HepG2 (cell line): ENCODE results near the gene SDK1. TPM values are rescaled to one million over a fixed set of nuclear protein-coding genes. Genes with fewer than 3 reads are reported as not detected.

ENCODE experiments used
- ATAC-seq: fragments of 200-7000 bp; cut with Tn5 transposase; 3 replicates; pipeline ENCODE4 v1.9.1; 2020; ENCODE audit warnings: mild to moderate bottlenecking, moderate library complexity
- BruUV-seq: library from RNA; stranded (reverse); fragments of 400-500 nt; replicated peaks from 2 replicates; lab custom pipeline; 2021; lab: Mats Ljungman, UMichigan
- CTCF ChIA-PET: fragments of 300-600 bp; formaldehyde crosslinking; extraction: SDS; loops from one replicate; lab custom pipeline; 2021; ENCODE audit warnings: low total read pairs, inconsistent platforms, low intra/inter-chr PET ratio; lab: Yijun Ruan, JAX
- POLR2A ChIA-PET: fragments of 350-600 bp; sonication (Branson Sonifier 250); formaldehyde crosslinking; loops from one replicate; lab custom pipeline; 2020; ENCODE audit warnings: antibody characterized with exemption, inconsistent platforms; lab: Yijun Ruan, JAX
- DNase-seq: peaks from one replicate; pipeline ENCODE4 v3.0.0-alpha.2; 2015; ENCODE audit warnings: low spot score
- FAIRE-seq: peaks from 3 replicates; lab custom pipeline; 2011; peaks lifted over from hg19 to GRCh38; lab: Jason Lieb, UNC
- H2AFZ ChIP-seq: one replicate; pipeline ENCODE4 v1.6.1; 2011; ENCODE audit warnings: low read length, inconsistent platforms
- H3K27ac ChIP-seq: fragments of 300-600 bp; 3 replicates; pipeline ENCODE4 v1.8.0; 2011; ENCODE audit warnings: mixed run types, mild to moderate bottlenecking, mixed read lengths, low read length, inconsistent platforms; ENCODE audit not compliant: insufficient read depth; ENCODE audit errors: extremely low read length
- H3K27me3 ChIP-seq, 2 experiments: fragments of 200-600 bp in 1 of 2; 2 replicates in 1 of 2; 3 replicates in 1 of 2; pipeline versions ENCODE4 v1.6.0 to v1.8.0; 2011; ENCODE audit warnings: low read length in 2 of 2, mild to moderate bottlenecking in 2 of 2, moderate library complexity in 2 of 2, inconsistent platforms in 1 of 2; ENCODE audit not compliant: insufficient read depth in 2 of 2, control insufficient read depth in 1 of 2
- H3K36me3 ChIP-seq, 2 experiments: fragments of 200-600 bp in 1 of 2; replicated peaks in 1 of 2; 2 replicates in 1 of 2; 3 replicates in 1 of 2; pipeline versions ENCODE4 v1.5.1 to v1.8.0; 2011; ENCODE audit warnings: low read length in 2 of 2, inconsistent platforms in 1 of 2; ENCODE audit not compliant: insufficient read depth in 2 of 2, control insufficient read depth in 1 of 2
- H3K4me1 ChIP-seq: 2 replicates; pipeline ENCODE4 v1.5.1; 2012; ENCODE audit warnings: low read length, inconsistent platforms; ENCODE audit not compliant: insufficient read depth
- H3K4me2 ChIP-seq: 2 replicates; pipeline ENCODE4 v1.6.0; 2011; ENCODE audit warnings: low read depth, low read length, inconsistent platforms
- H3K4me3 ChIP-seq, 3 experiments: fragments of 200-600 bp in 1 of 3; sonication (generic), shearing (Covaris generic) in 1 of 3; replicated peaks in 1 of 3; 2 replicates each; pipeline ENCODE4 v1.5.1; 2011 to 2016; ENCODE audit warnings: low read length in 3 of 3, inconsistent platforms in 2 of 3, low read depth in 2 of 3, mild to moderate bottlenecking in 2 of 3, control low read depth in 1 of 3, mixed read lengths in 1 of 3; ENCODE audit not compliant: insufficient read depth in 1 of 3
- H3K79me2 ChIP-seq: one replicate; pipeline ENCODE4 v1.6.1; 2011; ENCODE audit warnings: low read length, inconsistent platforms; ENCODE audit not compliant: insufficient read depth
- H3K9ac ChIP-seq: 2 replicates; pipeline ENCODE4 v1.6.0; 2011; ENCODE audit warnings: mild to moderate bottlenecking, low read depth, low read length, inconsistent platforms; ENCODE audit not compliant: insufficient read depth
- H3K9me3 ChIP-seq: 2 replicates; pipeline ENCODE4 v1.5.1; 2012; ENCODE audit warnings: mild to moderate bottlenecking, low read length
- H4K20me1 ChIP-seq: 2 replicates; pipeline ENCODE4 v1.6.0; 2011; ENCODE audit warnings: inconsistent platforms, mild to moderate bottlenecking, low read length, moderate library complexity; ENCODE audit not compliant: insufficient read depth
- BRCA1 ChIP-seq: sonication (generic); formaldehyde crosslinking; IDR thresholded peaks from 2 replicates; pipeline ENCODE4 v1.4.0; 2020; ENCODE audit warnings: missing genetic modification reagents
- CHD4 ChIP-seq: fragments of 200-600 bp; sonication (generic); IDR thresholded peaks from 2 replicates; pipeline ENCODE4 v1.7.0; 2017; ENCODE audit warnings: mild to moderate bottlenecking, low read length, borderline replicate concordance
- DNMT1 ChIP-seq: sonication (generic); formaldehyde crosslinking; IDR thresholded peaks from 2 replicates; pipeline ENCODE4 v1.5.1; 2020; ENCODE audit warnings: mild to moderate bottlenecking, missing genetic modification reagents
- ESRRA ChIP-seq: sonication (generic); formaldehyde crosslinking; IDR thresholded peaks from 2 replicates; pipeline ENCODE4 v1.5.1; 2020; ENCODE audit warnings: mild to moderate bottlenecking, low read depth, missing genetic modification reagents
- GABPA ChIP-seq, 2 experiments: IDR thresholded peaks; 2 replicates each; pipeline ENCODE4 v1.6.1; 2011 to 2016; ENCODE audit warnings: low read depth in 2 of 2, low read length in 1 of 2, missing biosample characterization in 1 of 2, missing genetic modification characterization in 1 of 2
- GABPB1 ChIP-seq: IDR thresholded peaks from 2 replicates; pipeline ENCODE4 v1.6.1; 2016; ENCODE audit warnings: mild to moderate bottlenecking, missing genetic modification reagents, moderate library complexity, missing compliant biosample characterization
- HOXD1 ChIP-seq: sonication (generic); formaldehyde crosslinking; IDR thresholded peaks from 2 replicates; pipeline ENCODE4 v1.5.0; 2020; ENCODE audit warnings: missing genetic modification reagents
- KDM5A ChIP-seq: fragments of 200-600 bp; sonication (generic); IDR thresholded peaks from 2 replicates; pipeline ENCODE4 v1.7.0; 2018; ENCODE audit warnings: antibody characterized with exemption, mild to moderate bottlenecking, low read length, borderline replicate concordance
- MEIS2 ChIP-seq: sonication (generic); formaldehyde crosslinking; IDR thresholded peaks from 2 replicates; pipeline ENCODE4 v1.9.0; 2021; ENCODE audit warnings: mild to moderate bottlenecking, missing genetic modification reagents
- RAD51 ChIP-seq: fragments of 450-650 bp; IDR thresholded peaks from 2 replicates; pipeline ENCODE4 v1.6.1; 2016; ENCODE audit warnings: borderline replicate concordance
- SCMH1 ChIP-seq: sonication (generic); formaldehyde crosslinking; IDR thresholded peaks from 2 replicates; pipeline ENCODE4 v1.9.0; 2021; ENCODE audit warnings: missing genetic modification reagents, mild to moderate bottlenecking, borderline replicate concordance
- XRCC5 ChIP-seq: fragments of 200-400 bp; formaldehyde crosslinking; optimal IDR thresholded peaks from 2 replicates; pipeline ENCODE3; 2017; ENCODE audit warnings: mild to moderate bottlenecking, low read length
- ZBTB1 ChIP-seq: sonication (generic); formaldehyde crosslinking; IDR thresholded peaks from 2 replicates; pipeline ENCODE4 v1.4.0; 2020; ENCODE audit warnings: missing genetic modification reagents, borderline replicate concordance
- ZBTB7B ChIP-seq: sonication (generic); formaldehyde crosslinking; IDR thresholded peaks from 2 replicates; pipeline ENCODE4 v1.4.0; 2020; ENCODE audit warnings: missing genetic modification reagents
- ZNF12 ChIP-seq: sonication (generic); formaldehyde crosslinking; IDR thresholded peaks from 2 replicates; pipeline ENCODE4 v1.5.0; 2020; ENCODE audit warnings: missing genetic modification reagents
- ZNF264 ChIP-seq: sonication (generic); formaldehyde crosslinking; IDR thresholded peaks from 2 replicates; pipeline ENCODE4 v1.4.0; 2020; ENCODE audit warnings: missing genetic modification reagents
- ZNF296 ChIP-seq: sonication (generic); formaldehyde crosslinking; conservative IDR thresholded peaks from 2 replicates; pipeline ENCODE4 v1.5.0; 2020; ENCODE audit warnings: mild to moderate bottlenecking, missing genetic modification reagents
- ZNF574 ChIP-seq: sonication (generic); formaldehyde crosslinking; IDR thresholded peaks from 2 replicates; pipeline ENCODE4 v1.4.0; 2020; ENCODE audit warnings: missing genetic modification reagents
- ZXDC ChIP-seq: sonication (generic); formaldehyde crosslinking; IDR thresholded peaks from 2 replicates; pipeline ENCODE4 v1.5.0; 2020; ENCODE audit warnings: mild to moderate bottlenecking, missing genetic modification reagents
- WGBS: methylation state at CpG from one replicate; pipeline ENCODE4 v1.1.6; 2017; ENCODE audit warnings: low lambda C conversion rate; 5-methylcytosine and 5-hydroxymethylcytosine counted together
- in situ Hi-C: cut with HindIII; loops from 2 replicates; pipeline ENCODE4 v1.10.0; 2017; ENCODE audit warnings: low pct_unique_long_range_greater_than_20kb; ENCODE audit not compliant: extremely low pct_ligation_motif_present
- intact Hi-C: fragments of 100-400 bp; cut with micrococcal nuclease; formaldehyde crosslinking; loops from one replicate; pipeline ENCODE4 v1.10.0; 2022; ENCODE audit not compliant: unreplicated experiment
- polyA plus RNA-seq, 8 experiments: library from polyadenylated mRNA; depleted of rRNA in 3 of 8; stranded (reverse) in 7 of 8; unstranded in 1 of 8; fragments of >200 nt; fragmentation: Illumina TruSeq in 4 of 8; extraction: Trizol in 4 of 8; gene quantifications; 2 replicates each; pipeline versions ENCODE4 v1.2.1 to v1.2.3, GENCODE V29; 2011 to 2016; ENCODE audit warnings: low read depth in 4 of 8, missing spikeins in 1 of 8, mixed read lengths in 1 of 8; ENCODE audit not compliant: insufficient read depth in 1 of 8
- total RNA-seq, 5 experiments: library from RNA; depleted of rRNA; stranded (reverse); fragments of >200 nt; fragmentation: Illumina TruSeq; extraction: Trizol; gene quantifications; 2 replicates each; pipeline ENCODE4 v1.2.3, GENCODE V29; 2016; ENCODE audit warnings: low read depth in 1 of 5

The SDK1 gene
- total and polyA plus RNA-seq, 2 of the 13 experiments (the other 11 are each of a cell fraction or from before 2014, with no cell fraction given): 0.35 to 2.4 TPM

DNA sequence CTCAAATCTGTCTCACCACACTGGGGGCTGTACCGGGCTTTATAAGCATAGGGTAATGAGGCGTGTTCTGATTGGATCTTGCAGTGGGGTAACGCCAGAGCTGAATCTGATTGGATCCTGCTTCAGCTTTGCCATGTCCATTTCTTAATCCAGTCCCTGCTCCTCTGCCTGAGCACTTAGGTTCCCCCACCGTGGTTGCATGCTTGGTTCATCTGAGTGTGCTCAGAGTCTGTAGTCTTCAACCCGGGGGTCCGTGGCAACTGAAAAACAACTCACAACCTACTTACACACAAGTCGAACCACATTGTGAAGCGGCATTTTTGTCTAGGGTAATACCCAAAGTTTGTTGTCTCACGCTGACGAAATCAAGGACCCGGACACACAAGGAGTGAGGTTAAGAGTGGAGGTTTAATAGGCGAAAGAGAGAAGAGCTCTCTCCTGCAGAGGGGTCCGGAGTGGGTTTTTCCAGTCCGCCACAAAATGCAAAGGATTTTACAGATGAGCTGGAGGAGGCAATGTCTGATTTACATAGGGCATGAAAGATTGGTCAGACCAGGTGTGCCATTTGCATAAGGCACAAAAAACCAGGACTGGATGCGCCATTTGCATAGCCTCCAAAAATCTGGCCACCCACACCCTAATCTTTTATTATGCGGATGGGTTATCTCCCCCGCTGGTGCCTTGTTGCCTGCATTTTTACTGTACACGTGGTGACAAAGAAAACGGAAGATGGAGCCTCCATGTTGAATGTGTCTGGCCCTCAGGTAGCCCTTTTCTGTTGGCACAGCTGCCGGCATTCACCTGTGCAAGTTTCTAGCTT is 739.3 kb downstream of the SDK1 start (continued):
- TF ChIP-seq GABPA (IDR thresholded peaks at IDR 0.05; ENCODE audit: low read depth, low read length) (no peak), GABPA (CRISPR knock-in tag; IDR thresholded peaks at IDR 0.05; ENCODE audit: low read depth) (no peak), ZBTB7B (CRISPR knock-in tag) (no peak), MEIS2 (CRISPR knock-in tag) (no peak), RAD51 (no peak), ESRRA (CRISPR knock-in tag) (no peak), ZNF264 (CRISPR knock-in tag) (no peak), DNMT1 (no peak), CHD4 (no peak), KDM5A (no peak), ZNF12 (CRISPR knock-in tag) (no peak)

- no TSS peak for BruUV-seq
- Histone ChIP-seq H2AFZ (no peak overlapping the region), H3K4me1 (no peaks in the 10 kb centered on the region), H3K27ac (no peak overlapping the region), H3K4me2 (no peak overlapping the region), H3K36me3 (no peaks in the 10 kb centered on the region), H3K4me3 (no peak overlapping the region), H4K20me1 (no peaks in the 10 kb centered on the region), H3K27me3 (no peaks in the 10 kb centered on the region), H3K9ac (no peak overlapping the region), H3K9me3 (no peaks in the 10 kb centered on the region), H3K79me2 (no peaks in the 10 kb centered on the region)
- ChIA-PET CTCF (no interaction called here), POLR2A (no interaction called here)
- intact Hi-C loops: no loop called here
- ATAC-seq (no peak), FAIRE-seq (no peak), DNase-seq (no peak)
- 89% methylated on average over 10 of the region's 11 CpGs for WGBS
- in situ Hi-C loops: no loop called here
- TF ChIP-seq ZNF296 (CRISPR knock-in tag) (no peak), XRCC5 (no peak), ZBTB1 (CRISPR knock-in tag) (no peak), SCMH1 (CRISPR knock-in tag) (no peak), HOXD1 (CRISPR knock-in tag) (no peak), ZNF574 (CRISPR knock-in tag) (no peak), BRCA1 (CRISPR knock-in tag) (no peak), ZXDC (CRISPR knock-in tag) (no peak), GABPB1 (no peak), ZNF264 (CRISPR knock-in tag) (no peak)
These were observed 741.5 kb downstream of the SDK1 start for GRCh38 chr7:4042402-4043045.
